Natural killer cell (primary cell): ENCODE data around the gene RAB30. TPM values are rescaled to one million over a fixed set of nuclear protein-coding genes. Genes with fewer than 3 reads are reported as not detected.

Source experiments
- ATAC-seq, 3 donors: fragments of 150-1000 bp in 2 of 3; fragments of 200-7000 bp in 1 of 3; cut with Tn5 transposase; 1 replicate in 1 of 3; 2 replicates in 2 of 3; pipeline ENCODE4 v1.10.0; 2021; ENCODE audit warnings: mild to moderate bottlenecking in 2 of 3, moderate library complexity in 2 of 3
- DNase-seq, 2 donors: peaks; one replicate each; pipeline versions ENCODE4 v3.0.0 to v3.0.0-alpha.2; 2013 to 2021; ENCODE audit warnings: mixed read lengths in 1 of 2
- H3K27ac ChIP-seq: one replicate; pipeline ENCODE4 v1.5.1; 2013; ENCODE audit warnings: mild to moderate bottlenecking, low read length
- H3K27me3 ChIP-seq: one replicate; pipeline ENCODE4 v1.6.1; 2013; ENCODE audit warnings: low read length; ENCODE audit not compliant: control insufficient read depth, insufficient read depth
- H3K36me3 ChIP-seq: one replicate; pipeline ENCODE4 v1.6.1; 2013; ENCODE audit warnings: low read length; ENCODE audit not compliant: control insufficient read depth, insufficient read depth
- H3K4me1 ChIP-seq: one replicate; pipeline ENCODE4 v1.6.1; 2013; ENCODE audit warnings: low read length; ENCODE audit not compliant: control insufficient read depth, insufficient read depth
- H3K4me3 ChIP-seq: one replicate; pipeline ENCODE4 v1.5.1; 2013; ENCODE audit warnings: low read length
- H3K9me3 ChIP-seq: one replicate; pipeline ENCODE4 v1.6.1; 2013; ENCODE audit warnings: low read length; ENCODE audit not compliant: control insufficient read depth, insufficient read depth
- H3K27ac Mint-ChIP-seq, 2 donors: one replicate each; pipeline ENCODE4 v1.8.0; 2022; ENCODE audit warnings: mild to moderate bottlenecking in 2 of 2, mixed read lengths in 2 of 2, moderate library complexity in 1 of 2
- H3K27me3 Mint-ChIP-seq, 2 donors: one replicate each; pipeline ENCODE4 v1.8.0; 2022; ENCODE audit warnings: low read depth in 2 of 2, mixed read lengths in 2 of 2
- H3K36me3 Mint-ChIP-seq: one replicate; pipeline ENCODE4 v1.8.0; 2022; ENCODE audit warnings: mixed read lengths
- H3K4me1 Mint-ChIP-seq, 2 donors: one replicate each; pipeline ENCODE4 v1.8.0; 2022; ENCODE audit warnings: mixed read lengths in 2 of 2
- H3K4me3 Mint-ChIP-seq: one replicate; pipeline ENCODE4 v1.8.0; 2022; ENCODE audit warnings: mild to moderate bottlenecking, moderate library complexity, mixed read lengths
- H3K9me3 Mint-ChIP-seq, 2 donors: one replicate each; pipeline ENCODE4 v1.8.0; 2022; ENCODE audit warnings: mixed read lengths in 2 of 2
- WGBS: methylation state at CpG from one replicate; pipeline ENCODE4 v1.1.7; 2013; ENCODE audit warnings: missing lambda C conversion rate; ENCODE audit not compliant: insufficient coverage; 5-methylcytosine and 5-hydroxymethylcytosine counted together
- intact Hi-C: fragments of 100-400 bp; cut with micrococcal nuclease; formaldehyde crosslinking; loops from one replicate; pipeline ENCODE4 v1.14.2; 2022
- total RNA-seq, 4 donors: library from RNA; stranded (reverse); fragments of 120-200 nt in 1 of 4; gene quantifications; one replicate each; pipeline versions ENCODE4 v1.2.3 to v1.2.4, GENCODE V29; 2013 to 2022
- TF ChIP-seq, protein P1 (sequence below): fragments of 200-600 bp; IDR thresholded peaks from one replicate; pipeline ENCODE4 v1.8.0; 2022; ENCODE audit warnings: antibody characterized with exemption

RAB30 gene
- total RNA-seq, 3 donors from 2014 or later (not counting 1 experiment from before 2014, with no cell fraction given) = 10.2 to 23.3 (median 20.5) TPM

DNA sequence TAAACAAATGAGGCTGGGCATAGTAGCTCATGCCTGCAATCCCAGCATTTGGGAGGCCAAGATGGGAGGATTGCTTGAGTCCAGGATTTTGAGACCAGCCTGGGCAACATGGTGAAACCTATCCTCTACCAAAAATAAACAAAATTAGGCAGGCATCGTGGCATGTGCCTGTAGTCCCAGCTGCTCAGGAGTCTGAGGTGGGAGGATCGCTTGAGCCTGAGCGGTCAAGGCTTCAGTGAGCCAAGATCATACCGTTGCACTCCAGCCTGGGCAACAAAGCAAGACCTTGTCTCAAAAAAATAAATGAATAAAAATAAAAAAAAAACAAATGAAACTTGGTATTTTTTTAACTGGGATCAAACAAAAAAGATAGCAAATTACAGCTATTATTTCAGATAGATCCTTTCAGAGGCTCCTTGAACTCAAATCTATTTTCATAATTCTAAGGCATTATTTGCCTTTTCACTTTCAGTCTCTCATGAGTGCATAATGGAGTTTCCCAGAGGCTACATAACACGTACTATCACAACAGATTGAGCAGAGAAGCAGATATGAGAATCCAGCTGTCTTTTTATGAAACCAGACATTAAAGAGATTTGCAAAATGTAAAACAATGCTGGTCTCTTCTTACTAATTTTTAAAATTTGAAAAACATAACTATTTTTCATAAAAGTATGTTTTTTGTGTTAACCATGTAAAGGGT, 147.0 kb downstream of the RAB30 start:
- no peaks in the 10 kb centered on the region for H3K9me3 ChIP-seq
- H3K4me1 Mint-ChIP-seq = peaks cover 22 to 29% of the 10 kb centered on the region in 2 donors
- 89% methylated on average over 5 of the region's 5 CpGs for WGBS
- H3K36me3 ChIP-seq = no peaks in the 10 kb centered on the region
- intact Hi-C loops = loop anchor here (5.0 kb wide), 1 partner anchor 48 kb away; no protein-coding TSS in a partner anchor
- peaks cover 7% of the 10 kb centered on the region for H3K36me3 Mint-ChIP-seq
- peaks cover 3 to 6% of the 10 kb centered on the region in 2 donors for H3K9me3 Mint-ChIP-seq
- H3K27ac ChIP-seq = no peak overlapping the region
- no peak overlapping the region for H3K4me3 ChIP-seq
- no peaks in the 10 kb centered on the region for H3K27me3 ChIP-seq
- H3K27ac Mint-ChIP-seq = no peak overlapping the region
- ATAC-seq = no peak
- TF ChIP-seq, protein P1, sequence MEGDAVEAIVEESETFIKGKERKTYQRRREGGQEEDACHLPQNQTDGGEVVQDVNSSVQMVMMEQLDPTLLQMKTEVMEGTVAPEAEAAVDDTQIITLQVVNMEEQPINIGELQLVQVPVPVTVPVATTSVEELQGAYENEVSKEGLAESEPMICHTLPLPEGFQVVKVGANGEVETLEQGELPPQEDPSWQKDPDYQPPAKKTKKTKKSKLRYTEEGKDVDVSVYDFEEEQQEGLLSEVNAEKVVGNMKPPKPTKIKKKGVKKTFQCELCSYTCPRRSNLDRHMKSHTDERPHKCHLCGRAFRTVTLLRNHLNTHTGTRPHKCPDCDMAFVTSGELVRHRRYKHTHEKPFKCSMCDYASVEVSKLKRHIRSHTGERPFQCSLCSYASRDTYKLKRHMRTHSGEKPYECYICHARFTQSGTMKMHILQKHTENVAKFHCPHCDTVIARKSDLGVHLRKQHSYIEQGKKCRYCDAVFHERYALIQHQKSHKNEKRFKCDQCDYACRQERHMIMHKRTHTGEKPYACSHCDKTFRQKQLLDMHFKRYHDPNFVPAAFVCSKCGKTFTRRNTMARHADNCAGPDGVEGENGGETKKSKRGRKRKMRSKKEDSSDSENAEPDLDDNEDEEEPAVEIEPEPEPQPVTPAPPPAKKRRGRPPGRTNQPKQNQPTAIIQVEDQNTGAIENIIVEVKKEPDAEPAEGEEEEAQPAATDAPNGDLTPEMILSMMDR = no peak
- no peaks in the 10 kb centered on the region for H3K27me3 Mint-ChIP-seq
- no peak overlapping the region for H3K4me3 Mint-ChIP-seq
- no peak for DNase-seq
- peaks cover 3% of the 10 kb centered on the region for H3K4me1 ChIP-seq

Other genes starting within 250 kb of the RAB30 start
- 10 to 100 TPM; 28.1 to 30.0 (median 30.0) TPM for gene PRCP, start 171.5 kb downstream of the RAB30 start, total RNA-seq
- 1 to 10 TPM in 2 of 3 donors, under 1 TPM in 1; 0.89 to 2.4 (median 1.8) TPM for gene DDIAS, start 170.2 kb downstream of the RAB30 start, total RNA-seq
- gene PCF11, start 85.2 kb upstream of the RAB30 start, total RNA-seq = 100 to 1,000 TPM; 161 to 190 (median 161) TPM
- 10 to 100 TPM; 10.4 to 13.3 (median 11.6) TPM for gene ANKRD42, start 121.8 kb upstream of the RAB30 start, total RNA-seq
- 10 to 100 TPM; 27.3 to 30.2 (median 29.5) TPM for gene CCDC90B, start 214.5 kb upstream of the RAB30 start, total RNA-seq